ENCODE measurements around the gene TMEM127.

TMEM127 gene

GRCh38 chr2:96240341-96241038 lies 25.3 kb downstream of the TMEM127 start:
- no peak overlapping the region for H3K4me3 ChIP-seq (ENCODE audit: low read length)
- DNase-seq (ENCODE audit: low read depth) = no peak
- TF ChIP-seq CTCF (conservative IDR thresholded peaks at IDR 0.05; ENCODE audit: low read depth, low read length) = no peak

GRCh38 chr2:96239745-96240264 lies 26.0 kb downstream of the TMEM127 start:
- DNase-seq (ENCODE audit: low read depth) = no peak
- TF ChIP-seq CTCF (conservative IDR thresholded peaks at IDR 0.05; ENCODE audit: low read depth, low read length) = no peak
- H3K4me3 ChIP-seq (ENCODE audit: low read length) = no peak overlapping the region

GRCh38 chr2:96239091-96239490 lies 26.7 kb downstream of the TMEM127 start:
- H3K4me3 ChIP-seq (ENCODE audit: low read length) = no peak overlapping the region
- no peak for DNase-seq (ENCODE audit: low read depth)
- no peak for TF ChIP-seq CTCF (conservative IDR thresholded peaks at IDR 0.05; ENCODE audit: low read depth, low read length)

- TF ChIP-seq CTCF (conservative IDR thresholded peaks at IDR 0.05; ENCODE audit: low read depth, low read length) = no peak
These were observed 27.5 kb downstream of the TMEM127 start for GRCh38 chr2:96238266-96238665.

GRCh38 chr2:96236882-96237281 lies 28.9 kb downstream of the TMEM127 start:
- TF ChIP-seq CTCF (conservative IDR thresholded peaks at IDR 0.05; ENCODE audit: low read depth, low read length) = no peak
- no peak for DNase-seq (ENCODE audit: low read depth)
- no peak overlapping the region for H3K4me3 ChIP-seq (ENCODE audit: low read length)

More at GRCh38 chr2:96238266-96238665, 27.5 kb downstream of the TMEM127 start:
- DNase-seq (ENCODE audit: low read depth) = no peak
- no peak overlapping the region for H3K4me3 ChIP-seq (ENCODE audit: low read length)

GRCh38 chr2:96233880-96234316 lies 31.9 kb downstream of the TMEM127 start:
- no peak overlapping the region for H3K4me3 ChIP-seq (ENCODE audit: low read length)
- no peak for DNase-seq (ENCODE audit: low read depth)
- no peak for TF ChIP-seq CTCF (conservative IDR thresholded peaks at IDR 0.05; ENCODE audit: low read depth, low read length)

- H3K4me3 ChIP-seq (ENCODE audit: low read length) = no peak overlapping the region
- no peak for TF ChIP-seq CTCF (conservative IDR thresholded peaks at IDR 0.05; ENCODE audit: low read depth, low read length)
- DNase-seq (ENCODE audit: low read depth) = no peak
These were observed 32.4 kb downstream of the TMEM127 start for GRCh38 chr2:96233436-96233835.
